GM20000 (cell line): ENCODE data around the gene CLBA1.

ENCODE experiments used
- DNase-seq: peaks from one replicate; pipeline ENCODE4 v3.0.0; 2012; ENCODE audit warnings: low spot score
- CTCF ChIP-seq: IDR thresholded peaks from 2 replicates; pipeline ENCODE4 v1.5.1; 2012; ENCODE audit warnings: mild to moderate bottlenecking, control low read depth; ENCODE audit errors: extremely low read depth, missing control alignments

CLBA1 gene

GRCh38 chr14:104955396-104955770 is 30.2 kb upstream of the CLBA1 start:
- no peak for DNase-seq
- TF ChIP-seq CTCF = no peak

- no peak for TF ChIP-seq CTCF
- no peak for DNase-seq
These were observed 29.2 kb upstream of the CLBA1 start for GRCh38 chr14:104956290-104956890.

GRCh38 chr14:104957146-104958113 is 28.2 kb upstream of the CLBA1 start:
- no peak for TF ChIP-seq CTCF
- DNase-seq = no peak

- TF ChIP-seq CTCF = no peak
- DNase-seq = no peak
These were observed 21.0 kb upstream of the CLBA1 start for GRCh38 chr14:104964546-104964945.

GRCh38 chr14:104965561-104966231 is 19.9 kb upstream of the CLBA1 start:
- no peak for DNase-seq
- TF ChIP-seq CTCF = no peak

- no peak for TF ChIP-seq CTCF
- no peak for DNase-seq
These were observed 19.2 kb upstream of the CLBA1 start for GRCh38 chr14:104966261-104966865.
